Kidney (tissue), 14 donors: ENCODE results near the gene SEMA6A. TPM values are rescaled to one million over a fixed set of nuclear protein-coding genes. Genes with fewer than 3 reads are reported as not detected.

Experiments
- DNase-seq, 5 donors: peaks; one replicate each; pipeline ENCODE4 v3.0.0-alpha.2; 2013 to 2020
- FAIRE-seq: peaks from 2 replicates; lab custom pipeline; 2012; peaks lifted over from hg19 to GRCh38; lab: Jason Lieb, UNC
- H3K27ac ChIP-seq, 2 donors: one replicate each; pipeline ENCODE4 v1.7.0; 2013; ENCODE audit warnings: low read depth in 2 of 2, low read length in 2 of 2, inconsistent platforms in 1 of 2
- H3K27me3 ChIP-seq: one replicate; pipeline ENCODE4 v1.7.1; 2013; ENCODE audit warnings: low read length, inconsistent platforms; ENCODE audit not compliant: control insufficient read depth, insufficient read depth
- H3K36me3 ChIP-seq, 3 donors: one replicate each; pipeline versions ENCODE4 v1.7.0 to v1.7.1; 2013; ENCODE audit warnings: low read length in 3 of 3, control low read depth in 1 of 3, inconsistent platforms in 1 of 3; ENCODE audit not compliant: insufficient read depth in 3 of 3, control insufficient read depth in 2 of 3
- H3K4me1 ChIP-seq, 3 donors: one replicate each; pipeline versions ENCODE4 v1.7.0 to v1.7.1; 2013; ENCODE audit warnings: low read length in 3 of 3, inconsistent platforms in 1 of 3, low read depth in 1 of 3; ENCODE audit not compliant: control insufficient read depth in 2 of 3, insufficient read depth in 2 of 3
- H3K4me3 ChIP-seq, 3 donors: one replicate each; pipeline versions ENCODE4 v1.7.0 to v1.8.1; 2013; ENCODE audit warnings: low read length in 3 of 3, control low read depth in 1 of 3, inconsistent platforms in 1 of 3
- H3K9ac ChIP-seq, 3 donors: one replicate each; pipeline versions ENCODE4 v1.7.0 to v1.7.1; 2013; ENCODE audit warnings: low read length in 3 of 3, control low read depth in 1 of 3, inconsistent platforms in 1 of 3
- H3K9me3 ChIP-seq, 3 donors: one replicate each; pipeline versions ENCODE4 v1.7.0 to v1.7.1; 2013; ENCODE audit warnings: low read length in 3 of 3, control low read depth in 1 of 3, inconsistent platforms in 1 of 3; ENCODE audit not compliant: control insufficient read depth in 2 of 3, insufficient read depth in 1 of 3
- intact Hi-C: fragments of 100-400 bp; cut with DNase I; formaldehyde crosslinking; loops from one replicate; pipeline ENCODE4 v1.11.1; 2022
- polyA plus RNA-seq: library from polyadenylated mRNA; stranded (reverse); fragments of 350-450 nt; fragmentation: Illumina TruSeq; extraction: RNeasy Lipid Tissue Mini Kit (QIAGEN cat#74804); gene quantifications from one replicate; pipeline ENCODE4 v1.2.3, GENCODE V29; 2014; ENCODE audit warnings: low read depth, low replicate concordance; ENCODE audit not compliant: insufficient read depth
- total RNA-seq: library from RNA; stranded (reverse); fragmentation: NEBNext Ultra II Directional; extraction: Animal tissue kit (Norgen Biotek cat#: 25700); gene quantifications from one replicate; pipeline ENCODE4 v1.2.1, GENCODE V29; 2021
- TF ChIP-seq, protein P1 (sequence below): IDR thresholded peaks from 3 replicates; pipeline ENCODE4 v1.5.1; 2012; ENCODE audit warnings: mild to moderate bottlenecking, moderate library complexity, borderline replicate concordance; ENCODE audit not compliant: insufficient read depth; ENCODE audit errors: extremely low read depth
- donor health status: control.
- donor health status: control.
- donor health status: control.
- donor health status: control.
- donor health status: control.
- donor health status: DM: yes; HTN: yes; CAD: no.
- donor health status: Normal renal cell carcinoma (clear cell type).

Gene SEMA6A
- total and polyA plus RNA-seq, 2 donors from 2014 or later = 4.0 to 51.6 TPM

DNA sequence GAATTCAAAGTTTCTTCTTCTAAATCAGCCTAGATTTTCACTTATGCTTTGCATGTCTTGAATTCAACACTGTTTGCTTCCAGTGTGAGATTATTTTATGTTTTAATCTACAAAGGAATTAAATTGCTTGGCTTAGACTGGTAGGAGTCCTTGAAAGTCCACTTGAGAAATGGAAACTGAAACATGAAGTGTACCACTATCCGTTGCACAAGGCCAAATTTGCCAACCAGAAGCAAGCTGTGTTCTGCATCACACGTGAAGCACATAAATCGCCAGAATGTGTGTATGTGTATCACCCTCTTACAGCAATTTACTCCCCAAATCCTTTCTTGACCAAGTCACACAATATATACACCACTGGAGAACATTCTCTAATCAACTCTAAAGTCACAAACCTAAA, 10.3 kb downstream of the SEMA6A start:
- FAIRE-seq = no peak
- DNase-seq = no peak

DNA sequence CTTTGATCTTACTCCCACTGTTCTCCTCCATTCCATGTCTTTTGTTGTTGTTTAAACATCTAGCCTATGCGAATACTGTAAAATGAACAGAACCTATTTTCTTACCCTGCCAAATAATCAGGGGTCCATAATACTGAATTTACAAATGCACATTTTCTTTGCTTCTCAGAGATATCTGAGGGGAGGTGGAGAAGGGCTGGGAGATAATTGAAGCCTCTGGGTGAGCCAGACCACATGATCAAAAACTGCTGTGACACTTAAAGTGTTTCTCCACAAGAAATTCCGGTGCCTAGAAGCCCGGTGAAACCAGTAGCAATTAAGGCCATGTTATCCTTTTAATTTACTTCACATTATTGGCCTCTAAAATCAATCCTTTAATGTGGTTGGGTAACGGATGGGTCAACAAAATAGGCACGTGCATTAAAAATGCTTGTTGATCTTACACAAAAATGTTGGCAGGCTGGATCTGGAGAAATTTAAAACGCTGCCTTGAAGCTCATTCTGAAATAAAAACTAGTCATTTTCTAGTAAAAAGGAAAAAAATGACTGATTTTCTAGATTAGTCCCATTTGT, 10.8 kb downstream of the SEMA6A start:
- Histone ChIP-seq H3K9me3 (no peaks in the 10 kb centered on the region), H3K4me1 (peaks cover 0 to 5% (median 0%) of the 10 kb centered on the region in 3 donors), H3K4me3 (no peak overlapping the region), H3K27me3 (no peaks in the 10 kb centered on the region), H3K27ac (no peak overlapping the region), H3K9ac (no peak overlapping the region), H3K36me3 (no peaks in the 10 kb centered on the region)
- no peak for FAIRE-seq
- DNase-seq = no peak
- TF ChIP-seq, protein P1, sequence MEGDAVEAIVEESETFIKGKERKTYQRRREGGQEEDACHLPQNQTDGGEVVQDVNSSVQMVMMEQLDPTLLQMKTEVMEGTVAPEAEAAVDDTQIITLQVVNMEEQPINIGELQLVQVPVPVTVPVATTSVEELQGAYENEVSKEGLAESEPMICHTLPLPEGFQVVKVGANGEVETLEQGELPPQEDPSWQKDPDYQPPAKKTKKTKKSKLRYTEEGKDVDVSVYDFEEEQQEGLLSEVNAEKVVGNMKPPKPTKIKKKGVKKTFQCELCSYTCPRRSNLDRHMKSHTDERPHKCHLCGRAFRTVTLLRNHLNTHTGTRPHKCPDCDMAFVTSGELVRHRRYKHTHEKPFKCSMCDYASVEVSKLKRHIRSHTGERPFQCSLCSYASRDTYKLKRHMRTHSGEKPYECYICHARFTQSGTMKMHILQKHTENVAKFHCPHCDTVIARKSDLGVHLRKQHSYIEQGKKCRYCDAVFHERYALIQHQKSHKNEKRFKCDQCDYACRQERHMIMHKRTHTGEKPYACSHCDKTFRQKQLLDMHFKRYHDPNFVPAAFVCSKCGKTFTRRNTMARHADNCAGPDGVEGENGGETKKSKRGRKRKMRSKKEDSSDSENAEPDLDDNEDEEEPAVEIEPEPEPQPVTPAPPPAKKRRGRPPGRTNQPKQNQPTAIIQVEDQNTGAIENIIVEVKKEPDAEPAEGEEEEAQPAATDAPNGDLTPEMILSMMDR = no peak
- intact Hi-C loops = no loop called here

More for the DNA sequence above, 10.3 kb downstream of the SEMA6A start:
- H3K9ac ChIP-seq = no peak overlapping the region
- no peaks in the 10 kb centered on the region for H3K9me3 ChIP-seq
- TF ChIP-seq, protein P1 = no peak
- no peaks in the 10 kb centered on the region for H3K36me3 ChIP-seq
- H3K27me3 ChIP-seq = no peaks in the 10 kb centered on the region
- H3K4me1 ChIP-seq = peaks cover 0 to 5% (median 2%) of the 10 kb centered on the region in 3 donors
- intact Hi-C loops = no loop called here
- no peak overlapping the region for H3K4me3 ChIP-seq
- no peak overlapping the region for H3K27ac ChIP-seq

DNA sequence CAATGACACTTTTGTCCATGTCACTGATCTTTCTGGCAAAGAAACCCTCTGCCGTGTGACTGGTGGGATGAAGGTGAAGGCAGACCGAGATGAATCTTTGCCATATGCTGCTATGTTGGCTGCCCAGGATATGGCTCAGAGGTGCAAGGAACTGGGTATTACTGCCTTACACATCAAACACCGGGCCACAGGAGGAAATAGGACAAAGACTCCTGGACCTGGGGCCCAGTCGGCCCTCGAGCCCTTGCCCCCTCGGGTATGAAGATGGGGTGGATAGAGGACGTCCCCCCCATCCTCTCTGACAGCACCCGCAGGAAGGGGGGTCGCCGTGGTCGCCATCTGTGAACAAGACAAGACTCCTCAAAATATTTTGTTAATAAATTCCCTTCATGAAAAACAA, 12.0 kb downstream of the SEMA6A start:
- Histone ChIP-seq H3K36me3 (no peaks in the 10 kb centered on the region), H3K4me3 (no peak overlapping the region), H3K4me1 (peaks cover 0 to 5% (median 0%) of the 10 kb centered on the region in 3 donors), H3K9ac (no peak overlapping the region), H3K9me3 (no peaks in the 10 kb centered on the region), H3K27me3 (no peaks in the 10 kb centered on the region), H3K27ac (no peak overlapping the region)
- intact Hi-C loops = no loop called here
- FAIRE-seq (no peak), DNase-seq (no peak)
- TF ChIP-seq, protein P1 = no peak

DNA sequence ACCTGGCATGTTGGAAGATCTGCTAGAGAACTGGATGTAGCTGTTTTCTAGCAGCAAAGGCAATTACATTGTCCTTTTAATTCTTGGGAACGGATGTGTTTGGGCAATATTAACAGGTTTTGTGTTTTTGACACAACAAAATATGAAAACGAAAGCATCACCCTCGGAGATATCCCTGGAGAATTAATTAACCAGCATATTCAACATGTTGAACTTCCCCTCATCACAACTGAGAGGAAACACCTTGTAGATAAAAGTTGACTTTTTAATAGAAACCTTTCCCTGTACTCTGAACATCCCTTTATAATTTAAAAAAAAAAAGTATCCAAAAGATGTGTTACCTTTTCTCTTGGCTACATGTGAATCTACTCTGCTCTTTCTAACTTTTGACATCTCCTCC, 13.0 kb downstream of the SEMA6A start:
- no peaks in the 10 kb centered on the region for H3K9me3 ChIP-seq
- FAIRE-seq = no peak
- no peak for DNase-seq
- peaks cover 0 to 3% (median 0%) of the 10 kb centered on the region in 3 donors for H3K4me1 ChIP-seq
- no peak overlapping the region for H3K27ac ChIP-seq
- no peaks in the 10 kb centered on the region for H3K36me3 ChIP-seq
- no peaks in the 10 kb centered on the region for H3K27me3 ChIP-seq
- no peak overlapping the region for H3K9ac ChIP-seq
- intact Hi-C loops = no loop called here
- TF ChIP-seq, protein P1 = no peak
- H3K4me3 ChIP-seq = no peak overlapping the region
